HCT116 (cell line): ENCODE results near the gene ANGPTL4. TPM values are rescaled to one million over a fixed set of nuclear protein-coding genes. Genes with fewer than 3 reads are reported as not detected.
"Not testable (repeated sequence)": the region's sequence is repeated elsewhere in the genome, so short reads cannot be mapped to it uniquely, and the experiment has no call there.

Experiments
- ATAC-seq: fragments of 200-7000 bp; cut with Tn5 transposase; 2 replicates; pipeline ENCODE4 v1.9.1; 2020; ENCODE audit warnings: mild to moderate bottlenecking, moderate library complexity
- BruUV-seq: library from RNA; stranded (reverse); fragments of 400-500 nt; replicated peaks from 2 replicates; lab custom pipeline; 2021; lab: Mats Ljungman, UMichigan
- CTCF ChIA-PET: fragments of 300-600 bp; sonication (Branson Sonifier 250); formaldehyde crosslinking; loops from one replicate; lab custom pipeline; 2021; ENCODE audit warnings: antibody characterized with exemption; lab: Charles Lee
- POLR2A ChIA-PET: fragments of 300-600, 350-600 bp; sonication (Branson Sonifier 250); formaldehyde crosslinking; loops from one replicate; lab custom pipeline; 2021; ENCODE audit warnings: antibody characterized with exemption; lab: Charles Lee
- RAD21 ChIA-PET, 2 experiments: fragments of 300-600 bp; sonication (Branson Sonifier 250); formaldehyde crosslinking; loops; one replicate each; lab custom pipeline; 2023; ENCODE audit warnings: low total read pairs in 2 of 2; ENCODE audit not compliant: uncharacterized antibody in 2 of 2, unreplicated experiment in 2 of 2, low non-redundant PET in 1 of 2; lab: Charles Lee
- DNase-seq: peaks from one replicate; pipeline ENCODE4 v3.0.0-alpha.2; 2010; ENCODE audit warnings: low read depth, low spot score
- H2AFZ ChIP-seq: fragments of 200-600 bp; shearing (Covaris generic), sonication (generic); 2 replicates; pipeline ENCODE4 v1.6.1; 2017; ENCODE audit warnings: low read depth, mixed run types, mixed read lengths, antibody characterized with exemption, low read length; ENCODE audit not compliant: poor library complexity, severe bottlenecking
- H3K27ac ChIP-seq: 2 replicates; pipeline ENCODE4 v1.5.1; 2012; ENCODE audit warnings: low read depth, low read length
- H3K27me3 ChIP-seq: fragments of 200-600 bp; sonication (generic); 2 replicates; pipeline ENCODE4 v1.6.1; 2016; ENCODE audit warnings: mixed run types, low read length, mixed read lengths; ENCODE audit not compliant: insufficient read depth
- H3K36me3 ChIP-seq, 2 experiments: fragments of 200-500 bp in 1 of 2; fragments of 200-600 bp in 1 of 2; sonication (Bioruptor generic) in 1 of 2; sonication (generic) in 1 of 2; 2 replicates each; pipeline versions ENCODE4 v1.5.1 to v1.6.1; 2014 to 2016; ENCODE audit warnings: low read length in 2 of 2, inconsistent platforms in 1 of 2, mixed read lengths in 1 of 2, mixed run types in 1 of 2; ENCODE audit not compliant: insufficient read depth in 2 of 2, control insufficient read depth in 1 of 2
- H3K4me1 ChIP-seq, 2 experiments: fragments of 200-600 bp in 1 of 2; sonication (generic) in 1 of 2; 2 replicates each; pipeline versions ENCODE4 v1.5.1 to v1.6.1; 2012 to 2017; ENCODE audit warnings: low read length in 2 of 2, inconsistent platforms in 1 of 2, mild to moderate bottlenecking in 1 of 2, mixed read lengths in 1 of 2, mixed run types in 1 of 2, moderate library complexity in 1 of 2; ENCODE audit not compliant: insufficient read depth in 2 of 2, control insufficient read depth in 1 of 2
- H3K4me2 ChIP-seq: fragments of 200-600 bp; sonication (generic); 2 replicates; pipeline ENCODE4 v1.6.1; 2017; ENCODE audit warnings: mixed run types, low read length, mixed read lengths
- H3K4me3 ChIP-seq, 2 experiments: fragments of 200-600 bp in 1 of 2; sonication (generic) in 1 of 2; replicated peaks in 1 of 2; 2 replicates each; pipeline ENCODE4 v1.5.1; 2011 to 2016; ENCODE audit warnings: low read length in 2 of 2, control low read depth in 1 of 2, low read depth in 1 of 2, mild to moderate bottlenecking in 1 of 2, mixed read lengths in 1 of 2, mixed run types in 1 of 2
- H3K79me2 ChIP-seq: fragments of 200-600 bp; sonication (generic); 2 replicates; pipeline ENCODE4 v1.6.1; 2017; ENCODE audit warnings: mild to moderate bottlenecking, mixed run types, low read length, moderate library complexity, mixed read lengths; ENCODE audit not compliant: insufficient read depth
- H3K9ac ChIP-seq: fragments of 200-600 bp; sonication (generic); 2 replicates; pipeline ENCODE4 v1.6.1; 2016; ENCODE audit warnings: low read length, mixed read lengths
- H3K9me2 ChIP-seq: fragments of 200-600 bp; sonication (generic), shearing (Covaris generic); 2 replicates; pipeline ENCODE4 v1.6.1; 2017; ENCODE audit warnings: mixed run types, mild to moderate bottlenecking, moderate library complexity; ENCODE audit not compliant: insufficient read depth
- H3K9me3 ChIP-seq, 2 experiments: fragments of 200-500 bp in 1 of 2; fragments of 200-600 bp in 1 of 2; sonication (Bioruptor generic) in 1 of 2; sonication (generic) in 1 of 2; 2 replicates each; pipeline ENCODE4 v1.6.1; 2014 to 2017; ENCODE audit warnings: low read length in 2 of 2, mixed read lengths in 2 of 2, inconsistent platforms in 1 of 2, low read depth in 1 of 2, mild to moderate bottlenecking in 1 of 2, mixed run types in 1 of 2, moderate library complexity in 1 of 2; ENCODE audit not compliant: control insufficient read depth in 1 of 2, insufficient read depth in 1 of 2
- H4K20me1 ChIP-seq: fragments of 200-600 bp; sonication (generic), shearing (Covaris generic); 2 replicates; pipeline ENCODE4 v1.6.1; 2017; ENCODE audit warnings: mixed run types, mild to moderate bottlenecking, moderate library complexity; ENCODE audit not compliant: insufficient read depth
- CBX3 ChIP-seq: IDR thresholded peaks from 2 replicates; pipeline ENCODE4 v1.6.1; 2012; ENCODE audit warnings: low read depth
- CEBPB ChIP-seq: IDR thresholded peaks from 2 replicates; pipeline ENCODE4 v1.6.1; 2012; ENCODE audit warnings: low read depth
- EGR1 ChIP-seq: IDR thresholded peaks from 2 replicates; pipeline ENCODE4 v1.6.1; 2012; ENCODE audit warnings: low read depth
- EZH2 ChIP-seq: fragments of 200-600 bp; sonication (generic); IDR thresholded peaks from 2 replicates; pipeline ENCODE4 v1.6.1; 2017; ENCODE audit warnings: antibody characterized with exemption, mixed run types
- EZH2phosphoT487 ChIP-seq: fragments of 200-600 bp; IDR thresholded peaks from 2 replicates; pipeline ENCODE4 v1.6.1; 2018; ENCODE audit warnings: antibody characterized with exemption, borderline replicate concordance
- FOSL1 ChIP-seq: IDR thresholded peaks from 2 replicates; pipeline ENCODE4 v1.6.1; 2012; ENCODE audit warnings: low read depth
- POLR2AphosphoS5 ChIP-seq: IDR thresholded peaks from 2 replicates; pipeline ENCODE4 v1.6.1; 2011; ENCODE audit warnings: mild to moderate bottlenecking, low read depth, low read length, moderate library complexity
- REST ChIP-seq: IDR thresholded peaks from 2 replicates; pipeline ENCODE4 v1.6.1; 2012; ENCODE audit warnings: low read depth
- SIN3A ChIP-seq: IDR thresholded peaks from 2 replicates; pipeline ENCODE4 v1.6.1; 2012; ENCODE audit warnings: low read depth
- SP1 ChIP-seq: IDR thresholded peaks from 2 replicates; pipeline ENCODE4 v1.6.1; 2012; ENCODE audit warnings: low read depth
- TCF7L2 ChIP-seq: IDR thresholded peaks from 2 replicates; pipeline ENCODE4 v1.7.0; 2011; ENCODE audit warnings: borderline replicate concordance, inconsistent platforms; ENCODE audit not compliant: insufficient read depth, insufficient read length; ENCODE audit errors: extremely low read depth
- YY1 ChIP-seq: IDR thresholded peaks from 2 replicates; pipeline ENCODE4 v1.6.1; 2011; ENCODE audit warnings: low read length, low read depth, moderate library complexity, mild to moderate bottlenecking; ENCODE audit not compliant: insufficient replicate concordance; ENCODE audit errors: extremely low read depth
- ZFX ChIP-seq: fragments of 450-650 bp; IDR thresholded peaks from 2 replicates; pipeline ENCODE4 v1.6.1; 2017
- intact Hi-C: fragments of 100-400 bp; cut with micrococcal nuclease; formaldehyde crosslinking; loops from 2 replicates; pipeline ENCODE4 v1.10.0; 2022
- total RNA-seq: library from RNA; stranded (reverse); gene quantifications from one replicate; pipeline ENCODE4 v1.2.1, GENCODE V29; 2021; ENCODE audit not compliant: unreplicated experiment
- TF ChIP-seq, protein P1 (sequence below), 3 experiments: fragments of 200-600 bp in 1 of 3; sonication (generic) in 1 of 3; IDR thresholded peaks in 2 of 3; conservative IDR thresholded peaks in 1 of 3; 2 replicates each; pipeline ENCODE4 v1.5.1; 2012 to 2017; ENCODE audit warnings: low read depth in 2 of 3, low read length in 2 of 3, antibody characterized with exemption in 1 of 3, borderline replicate concordance in 1 of 3, control low read depth in 1 of 3, mild to moderate bottlenecking in 1 of 3, mixed read lengths in 1 of 3, mixed run types in 1 of 3, moderate library complexity in 1 of 3; ENCODE audit not compliant: insufficient read depth in 1 of 3
- TF ChIP-seq, protein P2 (sequence below): IDR thresholded peaks from 2 replicates; pipeline ENCODE4 v1.6.1; 2012

ANGPTL4 gene
- total RNA-seq, 1 experiment from 2014 or later, result 54.8 TPM

- H2AFZ ChIP-seq, result no peak overlapping the region
- H3K4me3 ChIP-seq, result no peak overlapping the region
- CTCF ChIA-PET, result no interaction called here
- ATAC-seq, result no peak
- H3K79me2 ChIP-seq, result no peaks in the 10 kb centered on the region
- peaks cover 22 to 36% of the 10 kb centered on the region in 2 experiments for H3K4me1 ChIP-seq
- intact Hi-C loops, result no loop called here
- H3K27ac ChIP-seq, result no peak overlapping the region
- H4K20me1 ChIP-seq, result no peaks in the 10 kb centered on the region
- no peak overlapping the region for H3K9ac ChIP-seq
- H3K9me2 ChIP-seq, result no peaks in the 10 kb centered on the region
- DNase-seq, result no peak
- POLR2A ChIA-PET, result no interaction called here
- H3K4me2 ChIP-seq, result no peak overlapping the region
- H3K27me3 ChIP-seq, result no peaks in the 10 kb centered on the region
- H3K36me3 ChIP-seq, result no peaks in the 10 kb centered on the region
- TSS peak; percentile 38 for BruUV-seq
- RAD21 ChIA-PET, result no interaction called here
- TF ChIP-seq REST (no peak), SP1 (no peak), SIN3A (no peak), FOSL1 (no peak), ZFX (no peak), CEBPB (no peak), POLR2AphosphoS5 (no peak), CBX3 (no peak), TCF7L2 (no peak), EZH2 (no peak), YY1 (no peak), EGR1 (no peak), EZH2phosphoT487 (no peak)
- TF ChIP-seq, protein P1, sequence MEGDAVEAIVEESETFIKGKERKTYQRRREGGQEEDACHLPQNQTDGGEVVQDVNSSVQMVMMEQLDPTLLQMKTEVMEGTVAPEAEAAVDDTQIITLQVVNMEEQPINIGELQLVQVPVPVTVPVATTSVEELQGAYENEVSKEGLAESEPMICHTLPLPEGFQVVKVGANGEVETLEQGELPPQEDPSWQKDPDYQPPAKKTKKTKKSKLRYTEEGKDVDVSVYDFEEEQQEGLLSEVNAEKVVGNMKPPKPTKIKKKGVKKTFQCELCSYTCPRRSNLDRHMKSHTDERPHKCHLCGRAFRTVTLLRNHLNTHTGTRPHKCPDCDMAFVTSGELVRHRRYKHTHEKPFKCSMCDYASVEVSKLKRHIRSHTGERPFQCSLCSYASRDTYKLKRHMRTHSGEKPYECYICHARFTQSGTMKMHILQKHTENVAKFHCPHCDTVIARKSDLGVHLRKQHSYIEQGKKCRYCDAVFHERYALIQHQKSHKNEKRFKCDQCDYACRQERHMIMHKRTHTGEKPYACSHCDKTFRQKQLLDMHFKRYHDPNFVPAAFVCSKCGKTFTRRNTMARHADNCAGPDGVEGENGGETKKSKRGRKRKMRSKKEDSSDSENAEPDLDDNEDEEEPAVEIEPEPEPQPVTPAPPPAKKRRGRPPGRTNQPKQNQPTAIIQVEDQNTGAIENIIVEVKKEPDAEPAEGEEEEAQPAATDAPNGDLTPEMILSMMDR (IDR thresholded peaks at IDR 0.05 in 2 of 3, conservative IDR thresholded peaks at IDR 0.05 in 1 of 3; ENCODE audit: borderline replicate concordance in 1 of 3, insufficient read depth in 1 of 3, low read depth in 2 of 3, low read length in 2 of 3), result no peak
- TF ChIP-seq, protein P2, sequence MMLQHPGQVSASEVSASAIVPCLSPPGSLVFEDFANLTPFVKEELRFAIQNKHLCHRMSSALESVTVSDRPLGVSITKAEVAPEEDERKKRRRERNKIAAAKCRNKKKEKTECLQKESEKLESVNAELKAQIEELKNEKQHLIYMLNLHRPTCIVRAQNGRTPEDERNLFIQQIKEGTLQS, result no peak
- no peaks in the 10 kb centered on the region for H3K9me3 ChIP-seq
Observed at GRCh38 chr19:8340341-8341096, 23.4 kb upstream of the ANGPTL4 start.

GRCh38 chr19:8341504-8341903, 22.5 kb upstream of the ANGPTL4 start:
- H3K27ac ChIP-seq, H3K4me3 ChIP-seq, H3K9me2 ChIP-seq, DNase-seq, H3K36me3 ChIP-seq, H3K79me2 ChIP-seq, H4K20me1 ChIP-seq, H3K9me3 ChIP-seq, H3K27me3 ChIP-seq, H3K4me2 ChIP-seq, RAD21 ChIA-PET, H2AFZ ChIP-seq, H3K9ac ChIP-seq, BruUV-seq, ATAC-seq, intact Hi-C loops, POLR2A ChIA-PET: not testable (repeated sequence)
- peaks cover 22 to 26% of the 10 kb centered on the region in 2 experiments for H3K4me1 ChIP-seq
- CTCF ChIA-PET, result interaction anchor here (0.8 kb wide), 1 partner anchor 238 kb away, joined by 3 read pairs; no protein-coding TSS in a partner anchor
